Embryonic facial prominence (tissue), 1 donor: ENCODE measurements around the gene GAPDH.
"Not testable (repeated sequence)": the region's sequence is repeated elsewhere in the genome, so short reads cannot be mapped to it uniquely, and the experiment has no call there.

Source experiments
- DNase-seq: peaks from one replicate; pipeline ENCODE4 v3.0.0-alpha.2; 2016; ENCODE audit errors: extremely low spot score

GAPDH gene

GRCh38 chr12:6533923-6534694 lies at the start of gene GAPDH:
Gene GAPDH (plus strand): TSS chr12:6534517. CDS start chr12:6534833, 316 bp downstream.
- peak; percentile 95 for DNase-seq

- no peak for DNase-seq
These were observed 46.1 kb upstream of the GAPDH start for GRCh38 chr12:6488240-6488639.

- DNase-seq, result no peak
These were observed 44.9 kb upstream of the GAPDH start for GRCh38 chr12:6489449-6489848.

DNA sequence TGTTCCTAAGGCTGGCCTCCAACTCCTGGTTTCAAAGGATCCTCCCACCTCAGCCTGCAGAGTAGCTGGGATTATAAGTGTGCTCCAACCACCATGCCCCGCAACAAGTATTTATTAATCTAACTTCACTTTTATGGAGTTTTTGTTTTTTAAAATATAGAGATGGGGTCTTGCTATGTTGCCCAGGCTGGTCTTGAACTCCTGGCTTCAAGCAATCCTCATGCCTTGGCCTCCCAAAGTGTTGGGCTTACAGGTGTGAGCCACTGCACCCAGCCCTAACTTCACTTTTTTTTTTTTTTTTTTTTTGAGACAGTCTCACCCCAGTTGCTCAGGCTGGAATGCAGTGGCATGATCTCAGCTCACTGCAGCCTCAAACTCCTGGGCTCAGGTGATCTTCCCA lies 43.6 kb upstream of the GAPDH start:
- DNase-seq, result not testable (repeated sequence)

GRCh38 chr12:6492838-6493496 lies 41.4 kb upstream of the GAPDH start, which contains the start of gene MRPL51:
Gene MRPL51 (minus strand): TSS chr12:6493262. CDS start chr12:6493136, 126 bp downstream.
- peak; percentile 92 for DNase-seq

DNA sequence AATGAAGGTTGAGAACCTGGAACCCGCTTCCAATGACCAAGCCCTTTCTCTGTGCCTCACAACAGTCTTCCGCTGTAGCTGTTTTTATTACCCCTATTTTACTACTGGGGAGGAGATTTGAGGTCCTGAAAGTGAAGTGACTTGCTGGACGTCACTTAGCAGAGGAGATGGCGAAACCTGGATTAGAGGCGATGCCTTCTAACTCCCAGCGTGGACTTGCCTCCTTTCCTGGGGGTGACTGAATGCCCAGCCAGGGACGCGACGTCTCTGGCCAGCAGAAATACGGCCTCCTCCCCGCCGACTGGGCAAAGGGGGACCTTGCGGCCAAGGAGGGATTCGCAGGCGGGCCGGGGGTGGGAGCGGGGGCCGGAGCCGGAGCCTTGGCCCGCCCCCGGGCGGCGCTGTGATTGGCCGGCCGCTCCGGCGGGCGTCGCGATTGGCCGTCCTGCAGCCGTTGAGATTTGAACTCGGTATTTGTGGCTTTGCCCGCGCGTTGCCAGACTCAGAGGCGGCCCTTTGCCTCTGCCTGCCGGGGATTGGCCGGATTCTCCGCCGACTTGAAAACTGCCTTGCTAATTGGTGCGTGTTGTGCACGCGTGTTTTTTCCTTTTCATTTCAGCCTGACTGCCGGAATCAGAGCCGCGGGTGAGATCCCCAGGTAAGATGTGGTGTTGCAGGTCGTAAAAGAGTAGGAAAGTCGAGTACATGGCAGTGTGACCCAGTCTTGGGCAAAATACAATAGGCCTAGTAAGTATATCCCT lies 40.6 kb upstream of the GAPDH start, which contains the start of gene NCAPD2:
NCAPD2 (plus strand) TSS at position 606 of the 761 bp plus-strand sequence. CDS start 997 bp downstream, outside the sequence.
- DNase-seq, result peak; percentile 92

DNA sequence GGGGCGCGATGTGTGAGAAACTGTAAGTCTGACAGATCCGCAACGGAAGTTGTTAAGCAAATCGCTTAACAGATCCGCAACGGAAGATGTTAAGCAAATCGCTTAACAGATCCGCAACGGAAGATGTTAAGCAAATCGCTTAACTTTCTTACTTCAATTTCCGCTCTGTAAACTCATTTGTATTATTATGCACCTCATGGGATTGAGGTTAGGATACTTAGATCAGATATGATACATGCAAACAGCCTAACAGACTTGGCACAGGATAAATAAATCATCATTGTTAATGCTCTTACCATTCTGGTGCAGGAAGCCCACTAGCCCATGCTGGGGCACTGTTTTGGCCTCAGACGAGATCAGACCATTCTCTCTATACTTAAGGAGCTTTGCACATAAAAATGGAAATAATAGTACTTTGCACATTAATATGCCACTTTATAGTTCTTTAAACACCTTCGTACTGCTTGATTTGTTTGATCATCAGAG lies 40.0 kb upstream of the GAPDH start:
- DNase-seq, result no peak

DNA sequence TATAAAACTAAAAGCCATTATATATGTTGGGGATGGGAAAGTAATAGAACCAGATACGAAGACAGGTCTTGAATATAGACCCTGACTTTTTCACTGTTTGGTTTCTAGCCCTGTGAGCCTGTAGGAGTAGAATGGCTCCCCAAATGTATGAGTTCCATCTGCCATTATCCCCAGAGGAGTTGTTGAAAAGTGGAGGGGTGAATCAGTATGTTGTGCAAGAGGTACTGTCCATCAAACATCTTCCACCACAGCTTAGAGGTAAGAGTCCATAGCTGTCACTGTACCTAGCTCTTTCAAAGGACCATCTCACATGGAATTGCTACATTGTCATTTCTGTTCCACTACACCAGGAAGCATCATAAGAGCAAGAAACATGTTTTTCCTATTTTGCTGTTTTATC lies 39.3 kb upstream of the GAPDH start:
- no peak for DNase-seq

DNA sequence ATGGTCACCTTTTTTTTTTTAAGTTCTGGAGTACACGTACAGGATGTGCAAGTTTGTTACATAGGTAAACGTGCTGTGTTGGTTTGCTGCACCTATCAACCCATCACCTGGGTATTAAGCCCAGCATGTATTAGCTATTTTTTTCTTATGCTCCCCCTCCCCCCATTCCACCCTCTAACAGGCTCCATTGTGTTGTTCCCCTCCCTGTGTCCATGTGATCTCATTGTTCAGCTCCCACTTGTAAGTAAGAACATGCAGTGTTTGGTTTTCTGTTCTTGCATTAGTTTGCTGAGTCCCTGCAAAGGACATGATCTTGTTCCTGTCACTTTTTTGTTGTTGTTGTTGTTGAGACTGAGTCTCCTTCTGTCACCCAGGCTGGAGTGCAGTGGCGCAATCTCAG lies 37.0 kb upstream of the GAPDH start:
- not testable (repeated sequence) for DNase-seq

GRCh38 chr12:6500466-6500865 lies 33.9 kb upstream of the GAPDH start:
- no peak for DNase-seq

GRCh38 chr12:6507102-6507998 lies 27.0 kb upstream of the GAPDH start:
- DNase-seq, result no peak

DNA sequence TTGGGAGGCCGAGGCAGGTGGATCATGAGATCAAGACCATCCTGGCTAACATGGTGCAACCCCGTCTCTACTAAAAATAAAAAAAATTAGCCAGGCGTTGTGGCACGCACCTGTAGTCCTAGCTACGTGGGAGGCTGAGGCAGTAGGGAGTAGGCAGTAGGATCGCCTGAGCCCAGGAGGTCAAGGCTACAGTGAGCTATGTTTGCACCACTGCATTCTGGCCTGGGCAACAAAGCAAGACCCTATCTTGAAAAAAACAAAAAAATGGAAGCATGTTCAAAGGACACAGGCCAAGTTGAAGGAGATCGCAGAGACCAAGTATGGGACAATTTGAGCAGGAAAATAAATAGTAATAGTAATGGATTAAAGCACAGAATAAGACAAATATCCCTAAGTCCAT lies 26.2 kb upstream of the GAPDH start:
- DNase-seq, result no peak

DNA sequence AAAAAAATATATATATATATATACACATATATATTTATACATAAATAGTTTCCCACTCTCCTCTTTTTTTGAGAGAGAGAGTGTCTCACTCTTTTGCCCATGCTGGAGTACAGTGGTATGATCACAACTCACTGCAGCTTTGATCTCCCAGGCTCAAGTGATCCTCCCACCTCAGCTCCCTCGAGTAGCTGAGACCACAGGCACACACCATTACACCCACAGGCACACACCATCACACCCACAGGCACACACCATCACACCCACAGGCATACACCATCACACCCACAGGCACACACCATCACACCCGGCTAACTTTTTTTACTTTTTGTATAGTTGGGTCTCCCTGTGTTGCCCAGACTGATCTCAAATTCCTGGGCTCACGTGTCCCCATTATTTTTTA lies 14.1 kb upstream of the GAPDH start:
- no peak for DNase-seq

GRCh38 chr12:6522193-6522592 lies 12.1 kb upstream of the GAPDH start:
- DNase-seq, result no peak

- no peak for DNase-seq
These were observed 10.6 kb upstream of the GAPDH start for GRCh38 chr12:6523708-6524107.

DNA sequence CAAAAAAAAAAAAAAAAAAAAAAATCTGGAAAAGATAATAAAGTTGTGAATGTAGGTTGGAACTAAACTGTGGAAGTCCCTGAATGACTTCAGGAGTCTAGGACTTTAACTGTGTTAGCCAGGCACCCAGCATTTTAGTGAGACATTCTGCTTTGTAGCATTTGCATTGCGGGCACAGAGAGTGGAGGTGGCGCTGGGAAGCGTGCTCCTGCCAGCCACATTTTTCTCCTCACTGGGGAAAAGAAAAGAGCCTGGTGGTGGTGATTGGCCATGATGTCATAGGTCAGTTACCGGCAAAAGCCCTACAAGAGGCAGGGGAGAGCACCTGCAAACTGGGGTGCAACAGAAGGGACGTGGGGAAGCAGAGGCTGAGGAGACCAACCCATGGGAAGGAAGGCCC lies 9.7 kb upstream of the GAPDH start:
- DNase-seq, result no peak

GRCh38 chr12:6526201-6526600 lies 8.1 kb upstream of the GAPDH start:
- DNase-seq, result no peak

GRCh38 chr12:6526766-6527525 lies 7.4 kb upstream of the GAPDH start:
- no peak for DNase-seq

DNA sequence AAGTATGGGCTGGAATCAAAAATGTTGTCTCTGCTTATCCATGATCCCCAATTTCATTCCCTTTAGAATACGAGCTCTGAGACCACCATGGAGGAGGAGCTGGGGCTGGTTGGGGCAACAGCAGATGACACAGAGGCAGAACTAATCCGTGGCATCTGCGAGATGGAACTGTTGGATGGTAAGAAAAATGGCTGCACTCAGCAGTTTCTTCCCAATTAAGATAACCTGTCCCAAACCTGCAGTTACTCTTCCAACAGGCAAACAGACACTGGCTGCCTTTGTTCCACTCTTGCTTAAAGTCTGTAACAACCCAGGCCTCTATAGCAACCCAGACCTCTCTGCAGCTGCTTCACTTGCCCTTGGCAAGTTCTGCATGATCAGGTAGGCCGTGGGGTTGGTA lies 6.6 kb upstream of the GAPDH start:
- no peak for DNase-seq

GRCh38 chr12:6528539-6529235 lies 5.6 kb upstream of the GAPDH start:
- DNase-seq, result no peak
